GM23248 (cell line): Measurements from ENCODE around the gene PAFAH1B1. TPM values are rescaled to one million over a fixed set of nuclear protein-coding genes. Genes with fewer than 3 reads are reported as not detected.

Experiments used
- DNase-seq: peaks from one replicate; pipeline ENCODE4 v3.0.0-alpha.2; 2015
- H2AFZ ChIP-seq: fragments of 200-600 bp; sonication (generic); 2 replicates; pipeline ENCODE4 v1.6.1; 2016; ENCODE audit warnings: antibody characterized with exemption
- H3F3A ChIP-seq: fragments of 200-600 bp; sonication (generic); 2 replicates; pipeline ENCODE4 v1.6.1; 2016; ENCODE audit warnings: mild to moderate bottlenecking, antibody characterized with exemption, mixed run types; ENCODE audit not compliant: insufficient read depth
- H3K27ac ChIP-seq: fragments of 200-600 bp; sonication (generic); 2 replicates; pipeline ENCODE4 v1.5.1; 2016; ENCODE audit warnings: mild to moderate bottlenecking
- H3K27me3 ChIP-seq: fragments of 200-600 bp; sonication (generic); replicated peaks from 2 replicates; pipeline ENCODE4 v1.6.1; 2016; ENCODE audit warnings: mild to moderate bottlenecking; ENCODE audit not compliant: insufficient read depth
- H3K36me3 ChIP-seq: fragments of 200-600 bp; sonication (generic); 2 replicates; pipeline ENCODE4 v1.6.1; 2016; ENCODE audit warnings: low read depth, mild to moderate bottlenecking
- H3K4me1 ChIP-seq: fragments of 200-600 bp; sonication (generic); 2 replicates; pipeline ENCODE4 v1.6.1; 2016; ENCODE audit warnings: mild to moderate bottlenecking; ENCODE audit not compliant: insufficient read depth
- H3K4me2 ChIP-seq: fragments of 200-600 bp; sonication (generic); one replicate; pipeline ENCODE4 v1.6.1; 2016; ENCODE audit warnings: mild to moderate bottlenecking; ENCODE audit not compliant: unreplicated experiment
- H3K4me3 ChIP-seq: fragments of 200-600 bp; sonication (generic); 2 replicates; pipeline ENCODE4 v1.5.1; 2016; ENCODE audit warnings: mild to moderate bottlenecking
- H3K79me2 ChIP-seq: fragments of 200-600 bp; sonication (generic); 2 replicates; pipeline ENCODE4 v1.6.1; 2016; ENCODE audit warnings: mild to moderate bottlenecking; ENCODE audit not compliant: insufficient read depth
- H3K9ac ChIP-seq: fragments of 200-600 bp; sonication (generic); 2 replicates; pipeline ENCODE4 v1.6.1; 2016; ENCODE audit warnings: mild to moderate bottlenecking
- H3K9me2 ChIP-seq: fragments of 200-600 bp; sonication (generic); 2 replicates; pipeline ENCODE4 v1.6.1; 2016; ENCODE audit warnings: mixed run types, mild to moderate bottlenecking, moderate library complexity; ENCODE audit not compliant: insufficient read depth
- H3K9me3 ChIP-seq: fragments of 200-600 bp; sonication (generic); one replicate; pipeline ENCODE4 v1.6.1; 2017; ENCODE audit warnings: low read depth
- H4K20me1 ChIP-seq: fragments of 200-600 bp; sonication (generic); 2 replicates; pipeline ENCODE4 v1.6.0; 2016; ENCODE audit not compliant: insufficient read depth
- EZH2 ChIP-seq: fragments of 200-600 bp; sonication (generic); IDR thresholded peaks from 2 replicates; pipeline ENCODE4 v1.6.1; 2018; ENCODE audit warnings: antibody characterized with exemption, mild to moderate bottlenecking; ENCODE audit not compliant: insufficient read depth, poor library complexity, severe bottlenecking
- EZH2phosphoT487 ChIP-seq: fragments of 200-600 bp; sonication (generic); IDR thresholded peaks from 2 replicates; pipeline ENCODE4 v1.6.1; 2018; ENCODE audit warnings: antibody characterized with exemption, moderate library complexity, mild to moderate bottlenecking, low read depth; ENCODE audit not compliant: insufficient read depth
- WGBS, 2 experiments: methylation state at CpG; one replicate each; pipeline ENCODE4 v1.1.6; 2015 to 2017; ENCODE audit warnings: low lambda C conversion rate in 2 of 2, low coverage in 1 of 2; ENCODE audit errors: missing lambda C conversion rate in 2 of 2; 5-methylcytosine and 5-hydroxymethylcytosine counted together
- in situ Hi-C: fragments of 300-500 bp; cut with MboI; formaldehyde crosslinking; loops from 2 replicates; pipeline ENCODE4 v1.15.0; 2020
- polyA plus RNA-seq: library from polyadenylated mRNA; unstranded; fragments of >200 nt; fragmentation: Nextera tagmentation; extraction: Ambion mirVana; gene quantifications from 2 replicates; pipeline ENCODE4 v1.2.1, GENCODE V29; 2016
- total RNA-seq: library from RNA; depleted of rRNA; stranded (reverse); fragments of >200 nt; shearing (Covaris generic); gene quantifications from 2 replicates; pipeline ENCODE4 v1.2.3, GENCODE V29; 2014

Gene PAFAH1B1
- total and polyA plus RNA-seq, 2 experiments from 2014 or later: 32.5 to 88.7 TPM

DNA sequence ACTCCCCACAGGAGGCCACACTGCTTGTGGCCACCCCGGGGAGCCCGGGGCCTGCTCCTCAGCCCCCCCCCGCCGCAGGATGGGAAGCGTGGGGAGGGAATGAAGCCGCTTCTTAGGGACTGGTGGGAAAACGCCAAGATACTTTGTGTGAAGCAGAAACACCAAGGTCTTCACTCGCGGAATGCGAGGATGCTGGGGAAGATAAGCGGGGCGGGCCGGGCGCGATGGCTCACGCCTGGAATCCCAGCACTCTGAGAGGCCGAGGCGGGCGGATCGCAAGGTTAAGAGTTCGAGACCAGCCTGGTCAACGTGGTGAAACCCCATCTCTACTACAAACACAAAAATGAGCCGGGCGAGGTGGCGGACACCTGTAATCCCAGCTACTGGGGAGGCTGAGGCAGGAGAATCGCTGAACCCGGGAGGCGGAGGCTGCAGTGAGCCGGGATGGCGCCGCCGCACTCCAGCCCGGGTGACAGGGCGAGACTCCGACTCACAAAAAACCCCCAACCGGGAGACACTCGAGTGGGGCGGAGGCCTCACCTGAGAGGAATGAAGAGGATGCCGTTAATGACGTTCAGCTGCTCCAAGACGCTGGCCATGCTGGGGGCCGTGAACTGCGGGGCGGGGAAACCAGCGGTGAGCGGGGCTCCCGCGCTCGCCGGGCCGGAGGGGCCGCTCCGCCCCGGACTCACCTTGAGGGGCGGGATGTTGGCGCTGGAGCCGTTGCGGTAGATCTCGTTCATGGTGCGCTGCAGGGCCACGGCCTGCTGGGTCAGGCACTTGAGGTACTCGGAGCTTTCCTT lies 97.8 kb downstream of the PAFAH1B1 start:
- Histone ChIP-seq H3K27ac (no peak overlapping the region), H3K27me3 (no peaks in the 10 kb centered on the region), H3K36me3 (no peaks in the 10 kb centered on the region), H2AFZ (no peak overlapping the region), H3K4me2 (no peak overlapping the region), H3K79me2 (no peaks in the 10 kb centered on the region), H4K20me1 (no peaks in the 10 kb centered on the region; the same call in 1 of the 2 replicates), H3K9me2 (no peaks in the 10 kb centered on the region), H3F3A (peaks cover 28% of the 10 kb centered on the region), H3K4me3 (no peak overlapping the region), H3K4me1 (peaks cover 13% of the 10 kb centered on the region), H3K9ac (no peak overlapping the region), H3K9me3 (no peaks in the 10 kb centered on the region)
- in situ Hi-C loops: no loop called here
- DNase-seq: no peak
- TF ChIP-seq EZH2 (no peak), EZH2phosphoT487 (no peak)
- WGBS, 2 experiments: 96 to 97% methylated on average over 39 to 62 of the region's 62 CpGs

DNA sequence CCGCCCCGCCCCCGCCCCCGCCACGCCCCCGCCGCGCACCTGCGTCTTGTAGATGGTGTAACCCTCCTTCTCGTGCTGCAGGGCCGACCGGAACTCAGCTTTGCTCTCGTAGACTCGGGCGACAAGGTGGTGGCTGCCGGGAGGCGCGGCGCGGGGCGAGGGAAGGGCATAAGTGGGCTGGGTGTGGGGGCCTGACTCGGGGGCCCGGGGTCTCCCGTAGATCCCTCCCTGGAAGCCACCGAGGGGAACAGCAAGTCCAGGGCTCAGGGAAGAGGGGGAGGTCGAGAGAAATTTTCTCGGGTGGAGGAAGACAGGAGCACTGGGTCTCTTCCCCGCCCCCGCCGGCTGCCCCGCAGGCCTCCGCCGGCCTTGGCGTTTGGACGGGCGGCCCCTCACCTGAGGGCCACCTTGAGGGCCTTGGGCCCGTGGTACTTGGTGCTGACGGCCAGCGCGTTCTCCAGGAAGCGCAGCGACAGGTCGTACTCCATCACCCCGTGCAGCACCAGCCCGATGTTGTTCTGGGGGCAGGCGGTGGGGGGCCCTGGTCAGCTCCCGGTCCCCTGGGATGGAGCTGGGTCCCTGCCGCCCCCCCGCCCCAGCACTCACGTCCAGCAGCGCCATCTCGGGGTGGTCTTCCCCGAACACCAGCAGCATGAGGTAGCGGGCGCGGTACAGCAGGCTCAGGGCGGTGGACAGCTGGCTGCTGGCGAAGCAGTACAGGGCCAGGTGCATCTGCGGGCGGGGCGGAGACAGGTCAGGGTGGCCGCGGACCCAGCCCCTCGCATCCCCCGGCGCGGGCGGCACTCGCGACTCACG lies 98.7 kb downstream of the PAFAH1B1 start:
- H3K79me2 ChIP-seq: no peaks in the 10 kb centered on the region
- peaks cover 4% of the 10 kb centered on the region; the same call in 1 of the 2 replicates for H3K4me1 ChIP-seq
- no peak overlapping the region for H3K9ac ChIP-seq
- WGBS, 2 experiments: 85 to 95% methylated on average over 42 to 71 of the region's 71 CpGs
- TF ChIP-seq EZH2phosphoT487 (no peak), EZH2 (no peak)
- H3K36me3 ChIP-seq: no peaks in the 10 kb centered on the region
- H4K20me1 ChIP-seq: no peaks in the 10 kb centered on the region
- no peak overlapping the region for H3K27ac ChIP-seq
- in situ Hi-C loops: no loop called here
- no peak overlapping the region for H2AFZ ChIP-seq
- no peaks in the 10 kb centered on the region for H3K9me2 ChIP-seq
- no peaks in the 10 kb centered on the region for H3K27me3 ChIP-seq
- H3K4me2 ChIP-seq: no peak overlapping the region
- peaks cover 21% of the 10 kb centered on the region for H3F3A ChIP-seq
- no peak overlapping the region for H3K4me3 ChIP-seq
- no peaks in the 10 kb centered on the region for H3K9me3 ChIP-seq
- no peak for DNase-seq

DNA sequence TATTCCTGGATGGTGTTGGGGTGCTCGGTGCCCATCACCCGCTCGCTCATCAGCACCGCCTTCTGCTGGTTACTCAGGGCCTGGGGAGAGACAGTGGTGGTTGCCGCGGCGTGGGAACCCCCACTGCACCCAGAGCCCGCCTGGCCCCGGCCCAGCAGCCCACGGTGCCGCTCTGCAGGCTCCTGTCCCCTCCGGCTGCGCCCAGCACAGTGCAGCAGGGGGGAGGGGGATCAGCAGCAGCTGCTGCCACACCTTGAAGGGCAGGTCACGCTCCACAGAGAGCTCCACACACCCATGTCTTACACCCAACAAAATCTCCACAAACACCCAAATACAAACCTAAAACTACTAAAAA lies 99.3 kb downstream of the PAFAH1B1 start:
- WGBS, 2 experiments: 92 to 96% methylated on average over 11 to 14 of the region's 14 CpGs
- Histone ChIP-seq H3K36me3 (no peaks in the 10 kb centered on the region), H3K79me2 (no peaks in the 10 kb centered on the region), H4K20me1 (no peaks in the 10 kb centered on the region), H3K4me3 (no peak overlapping the region), H3K9me3 (no peaks in the 10 kb centered on the region), H3K9ac (no peak overlapping the region), H3F3A (peaks cover 15% of the 10 kb centered on the region; the same call in 1 of the 2 replicates), H3K4me2 (no peak overlapping the region), H3K27ac (no peak overlapping the region), H2AFZ (no peak overlapping the region), H3K9me2 (no peaks in the 10 kb centered on the region), H3K4me1 (no peaks in the 10 kb centered on the region), H3K27me3 (no peaks in the 10 kb centered on the region)
- TF ChIP-seq EZH2 (no peak), EZH2phosphoT487 (no peak)
- in situ Hi-C loops: no loop called here
- DNase-seq: no peak

DNA sequence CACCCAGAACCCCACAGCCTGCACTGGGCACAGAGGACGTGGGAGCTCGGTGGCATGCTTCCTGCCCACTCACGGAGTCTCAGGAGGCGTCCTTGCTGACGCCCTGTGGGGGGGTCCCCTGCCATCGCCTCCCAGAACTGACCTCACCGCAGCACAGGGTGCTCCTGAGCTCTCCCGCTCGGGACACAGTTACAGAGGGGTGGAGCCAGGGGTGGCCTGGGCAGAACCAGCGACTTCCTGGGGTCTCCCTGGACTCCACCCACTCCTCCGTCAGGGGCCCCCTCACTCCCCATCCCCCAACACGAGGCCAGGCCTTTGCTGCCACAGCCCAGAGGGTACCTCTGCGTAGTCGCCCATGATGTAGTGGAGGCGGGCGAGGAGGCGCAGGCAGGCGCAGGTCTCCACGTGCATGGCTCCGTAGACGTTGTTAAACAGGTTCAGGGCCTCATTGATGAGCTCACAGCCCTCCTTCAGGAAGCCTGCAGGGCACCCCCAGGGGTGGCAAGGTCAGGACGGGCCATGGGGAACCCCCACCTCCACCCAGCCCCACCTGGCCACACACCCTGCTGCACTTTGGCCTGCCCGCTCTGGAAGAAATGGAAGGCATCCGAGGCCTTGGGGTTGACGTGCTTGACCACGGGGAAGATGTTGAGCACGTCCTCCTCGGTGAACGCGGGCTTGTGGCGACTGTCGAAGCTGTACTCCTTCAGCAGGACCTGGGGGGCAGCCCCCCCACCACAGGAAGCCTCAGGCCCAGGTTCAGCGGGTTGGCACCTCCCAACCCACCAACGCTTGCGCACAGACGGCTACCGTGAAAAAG lies 100.3 kb downstream of the PAFAH1B1 start:
- peaks cover 5% of the 10 kb centered on the region; the same call in 1 of the 2 replicates for H3F3A ChIP-seq
- no peaks in the 10 kb centered on the region for H4K20me1 ChIP-seq
- in situ Hi-C loops: no loop called here
- H3K4me1 ChIP-seq: no peaks in the 10 kb centered on the region
- no peaks in the 10 kb centered on the region for H3K27me3 ChIP-seq
- H3K27ac ChIP-seq: no peak overlapping the region
- H2AFZ ChIP-seq: no peak overlapping the region
- no peak for DNase-seq
- TF ChIP-seq EZH2phosphoT487: no peak
- no peak for TF ChIP-seq EZH2
- H3K4me3 ChIP-seq: no peak overlapping the region
- H3K9me3 ChIP-seq: no peaks in the 10 kb centered on the region
- H3K9ac ChIP-seq: no peak overlapping the region
- H3K9me2 ChIP-seq: no peaks in the 10 kb centered on the region
- 91 to 93% methylated on average over 34 to 36 of the region's 37 CpGs for WGBS, 2 experiments
- H3K4me2 ChIP-seq: no peak overlapping the region
- H3K79me2 ChIP-seq: no peaks in the 10 kb centered on the region
- no peaks in the 10 kb centered on the region for H3K36me3 ChIP-seq
